ENCODE data around the gene PARP16.

The PARP16 gene

DNA sequence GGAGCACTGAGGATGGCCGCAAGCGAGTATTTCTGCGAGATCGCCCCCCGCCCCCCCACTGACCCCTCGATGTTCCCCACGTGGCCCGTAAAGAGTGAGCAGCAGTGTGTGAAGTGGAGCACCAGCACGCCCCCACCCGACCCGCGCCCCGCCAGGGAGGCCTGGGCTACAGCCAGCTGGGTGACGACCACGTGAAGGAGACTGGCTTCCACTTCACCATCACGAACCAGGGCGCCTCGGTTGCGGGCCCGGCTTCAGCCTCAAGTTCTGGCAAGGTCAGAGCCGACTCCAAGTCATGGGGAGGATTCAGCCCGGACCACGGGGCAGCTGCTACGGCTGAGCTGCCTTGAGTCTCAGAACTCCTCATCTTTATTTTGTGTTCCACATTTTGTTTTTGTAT lies 15.4 kb upstream of the PARP16 start:
- no peak for TF ChIP-seq CTCF (IDR thresholded peaks at IDR 0.05)

DNA sequence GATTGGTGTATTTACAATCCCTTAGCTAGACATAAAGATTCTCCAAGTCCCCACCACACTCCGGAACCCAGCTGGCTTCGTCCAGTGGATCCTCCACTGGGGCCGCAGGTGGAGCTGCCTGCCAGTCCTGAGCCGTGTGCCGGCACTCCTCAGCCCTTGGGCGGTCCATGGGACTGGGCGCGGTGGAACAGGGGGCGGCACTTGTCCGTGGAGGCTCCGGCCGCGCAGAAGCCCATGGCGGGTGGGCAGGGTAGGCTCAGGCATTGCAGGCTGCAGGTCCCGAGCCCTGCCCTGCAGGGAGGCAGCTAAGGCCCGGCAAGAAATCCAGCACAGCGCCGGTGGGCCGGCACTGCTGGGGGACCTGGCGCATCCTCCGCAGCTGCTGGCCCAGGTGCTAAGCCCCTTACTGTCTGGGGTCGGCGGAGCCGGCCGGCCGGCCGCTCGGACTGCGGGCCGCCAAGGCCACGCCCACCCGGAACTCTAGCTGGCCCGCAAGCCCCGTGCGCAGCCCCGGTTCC lies 14.3 kb upstream of the PARP16 start:
- no peak for TF ChIP-seq CTCF (IDR thresholded peaks at IDR 0.05)

- TF ChIP-seq CTCF (IDR thresholded peaks at IDR 0.05), result no peak
Measured at GRCh38 chr15:65298731-65299130, 12.0 kb upstream of the PARP16 start.

DNA sequence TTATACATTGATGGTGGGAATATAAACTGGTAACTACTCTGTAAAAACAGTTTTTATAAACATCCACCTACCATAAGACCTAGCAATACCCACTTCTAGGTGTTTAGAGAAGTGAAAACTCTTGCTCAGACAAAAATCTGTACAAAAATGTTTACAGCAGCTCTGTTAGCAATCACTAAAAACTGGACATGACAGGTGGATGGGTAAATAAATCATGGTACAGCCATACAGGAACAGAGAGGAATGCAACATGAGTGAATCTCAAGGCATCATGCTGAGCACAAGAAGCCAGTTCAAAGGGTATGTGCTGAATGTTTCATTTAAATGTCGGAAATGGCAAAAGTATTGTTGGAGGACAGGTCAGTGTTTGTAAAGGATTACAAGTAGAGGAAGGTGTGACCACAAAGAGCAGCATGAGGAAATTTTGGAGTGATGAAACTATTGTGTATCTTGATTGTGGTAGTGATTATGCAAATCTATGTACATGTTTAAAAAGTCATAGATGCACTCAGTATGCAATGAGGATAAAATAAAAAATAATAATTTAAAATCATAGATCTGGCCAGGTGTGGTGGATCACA lies 6.3 kb upstream of the PARP16 start:
- TF ChIP-seq CTCF (IDR thresholded peaks at IDR 0.05), result no peak

- TF ChIP-seq CTCF (IDR thresholded peaks at IDR 0.05), result no peak
Measured at GRCh38 chr15:65290228-65290627, 3.5 kb upstream of the PARP16 start.

DNA sequence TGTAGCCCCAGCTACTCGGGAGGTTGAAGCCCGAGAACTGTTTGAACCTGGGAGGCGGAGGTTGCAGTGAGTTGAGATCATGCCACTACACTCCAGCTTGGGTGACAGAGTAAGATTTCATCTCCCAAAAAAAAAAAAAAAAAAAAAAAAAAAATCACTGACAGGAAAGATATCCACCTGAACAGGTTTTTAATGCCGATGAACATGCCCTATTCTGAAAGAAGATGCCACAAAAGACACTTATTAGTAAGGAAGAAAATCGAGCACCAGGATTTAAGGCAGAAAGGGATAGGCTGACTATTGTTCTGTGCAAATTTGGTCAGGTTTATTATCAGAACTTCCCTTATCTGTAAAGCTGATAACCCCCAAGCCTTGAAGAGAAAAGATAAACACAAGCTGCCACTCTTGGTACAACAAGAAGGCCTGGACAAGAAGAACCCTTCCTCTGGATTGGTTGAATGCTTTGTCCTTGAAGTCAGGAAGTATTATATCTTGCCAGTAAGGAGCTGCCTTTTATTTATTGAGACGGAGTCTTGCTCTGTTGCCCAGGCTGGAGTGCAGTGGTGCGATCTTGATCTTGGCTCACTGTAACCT lies 2.7 kb upstream of the PARP16 start:
- TF ChIP-seq CTCF (IDR thresholded peaks at IDR 0.05), result no peak

GRCh38 chr15:65287520-65287855 lies 805 bp upstream of the PARP16 start:
- no peak for TF ChIP-seq CTCF (IDR thresholded peaks at IDR 0.05)
